Thymus (tissue), 11 donors: Measurements from ENCODE around the gene SORBS1. TPM values are rescaled to one million over a fixed set of nuclear protein-coding genes. Genes with fewer than 3 reads are reported as not detected.

ENCODE experiments used
- DNase-seq, 9 donors: peaks; one replicate each; pipeline ENCODE4 v3.0.0-alpha.2; 2013; ENCODE audit warnings: low spot score in 9 of 9, low read depth in 6 of 9, missing footprints in 1 of 9
- H3K27ac ChIP-seq, 2 donors: one replicate each; pipeline ENCODE4 v1.5.1; 2013; ENCODE audit warnings: control low read depth in 1 of 2, low read depth in 1 of 2, low read length in 1 of 2, mild to moderate bottlenecking in 1 of 2, moderate library complexity in 1 of 2
- H3K27me3 ChIP-seq, 2 donors: one replicate each; pipeline ENCODE4 v1.5.1; 2013; ENCODE audit warnings: low read length in 1 of 2; ENCODE audit not compliant: control insufficient read depth in 2 of 2, insufficient read depth in 1 of 2
- H3K36me3 ChIP-seq, 2 donors: one replicate each; pipeline ENCODE4 v1.5.1; 2013; ENCODE audit warnings: low read length in 1 of 2, mild to moderate bottlenecking in 1 of 2, moderate library complexity in 1 of 2; ENCODE audit not compliant: control insufficient read depth in 2 of 2, insufficient read depth in 2 of 2
- H3K4me1 ChIP-seq, 2 donors: one replicate each; pipeline ENCODE4 v1.5.1; 2013; ENCODE audit warnings: low read length in 2 of 2; ENCODE audit not compliant: control insufficient read depth in 2 of 2, insufficient read depth in 2 of 2
- H3K4me3 ChIP-seq, 2 donors: one replicate each; pipeline ENCODE4 v1.5.1; 2013; ENCODE audit warnings: low read length in 2 of 2, control low read depth in 1 of 2, mild to moderate bottlenecking in 1 of 2
- H3K9me3 ChIP-seq, 2 donors: one replicate each; pipeline ENCODE4 v1.5.1; 2013; ENCODE audit warnings: low read length in 1 of 2, mild to moderate bottlenecking in 1 of 2; ENCODE audit not compliant: control insufficient read depth in 2 of 2, insufficient read depth in 1 of 2
- WGBS: extraction: QIAGEN DNeasy Blood & Tissue Kit; methylation state at CpG from one replicate; pipeline ENCODE4 v1.1.7; 2013; 5-methylcytosine and 5-hydroxymethylcytosine counted together
- polyA plus RNA-seq: library from polyadenylated mRNA; stranded (reverse); fragments of 200-250 nt; gene quantifications from one replicate; pipeline ENCODE4 v1.2.3, GENCODE V29; 2013
- total RNA-seq: library from RNA; stranded (reverse); fragments of 120-200 nt; gene quantifications from one replicate; pipeline ENCODE4 v1.2.4, GENCODE V29; 2013
- donor health status: healthy.

Gene SORBS1
- total and polyA plus RNA-seq, 2 donors = 1.9 to 25.3 TPM

GRCh38 chr10:95559471-95559870 lies 1.7 kb downstream of the SORBS1 start:
- peaks cover 2 to 6% of the 10 kb centered on the region in 2 donors for H3K4me1 ChIP-seq
- WGBS = 84% methylated on average over 4 of the region's 4 CpGs
- DNase-seq = no peak
- H3K9me3 ChIP-seq = no peaks in the 10 kb centered on the region
- no peak overlapping the region for H3K27ac ChIP-seq
- H3K4me3 ChIP-seq = no peak overlapping the region
- peaks cover 22 to 47% of the 10 kb centered on the region in 2 donors for H3K27me3 ChIP-seq
- no peaks in the 10 kb centered on the region for H3K36me3 ChIP-seq

GRCh38 chr10:95558593-95559320 lies 2.4 kb downstream of the SORBS1 start:
- Histone ChIP-seq H3K27ac (no peak overlapping the region), H3K4me1 (peaks cover 2 to 6% of the 10 kb centered on the region in 2 donors), H3K4me3 (no peak overlapping the region), H3K27me3 (peaks cover 22 to 47% of the 10 kb centered on the region in 2 donors), H3K36me3 (no peaks in the 10 kb centered on the region), H3K9me3 (no peaks in the 10 kb centered on the region)
- 89% methylated on average over 1 of the region's 1 CpG for WGBS
- DNase-seq = no peak

- Histone ChIP-seq H3K4me3 (no peak overlapping the region), H3K36me3 (no peaks in the 10 kb centered on the region), H3K27me3 (peaks cover 22 to 45% of the 10 kb centered on the region in 2 donors), H3K27ac (no peak overlapping the region), H3K4me1 (peaks cover 2 to 6% of the 10 kb centered on the region in 2 donors), H3K9me3 (no peaks in the 10 kb centered on the region)
- DNase-seq = no peak
- WGBS = 82% methylated on average over 8 of the region's 8 CpGs
These were observed 4.0 kb downstream of the SORBS1 start for GRCh38 chr10:95556994-95557767.

GRCh38 chr10:95553674-95554073 lies 7.5 kb downstream of the SORBS1 start:
- 98% methylated on average over 4 of the region's 4 CpGs for WGBS
- Histone ChIP-seq H3K36me3 (no peaks in the 10 kb centered on the region), H3K27ac (no peak overlapping the region), H3K9me3 (no peaks in the 10 kb centered on the region), H3K4me3 (no peak overlapping the region), H3K27me3 (peaks cover 0 to 12% of the 10 kb centered on the region in 2 donors), H3K4me1 (no peaks in the 10 kb centered on the region)
- no peak for DNase-seq

- Histone ChIP-seq H3K4me3 (no peak overlapping the region), H3K4me1 (no peaks in the 10 kb centered on the region), H3K9me3 (no peaks in the 10 kb centered on the region), H3K27me3 (peaks cover 0 to 5% of the 10 kb centered on the region in 2 donors), H3K27ac (no peak overlapping the region), H3K36me3 (no peaks in the 10 kb centered on the region)
- 98% methylated on average over 5 of the region's 5 CpGs for WGBS
- DNase-seq = no peak
These were observed 8.4 kb downstream of the SORBS1 start for GRCh38 chr10:95552679-95553342.

- Histone ChIP-seq H3K4me1 (no peaks in the 10 kb centered on the region), H3K9me3 (no peaks in the 10 kb centered on the region), H3K27me3 (no peaks in the 10 kb centered on the region), H3K4me3 (no peak overlapping the region), H3K36me3 (no peaks in the 10 kb centered on the region), H3K27ac (no peak overlapping the region)
- WGBS = 96% methylated on average over 10 of the region's 10 CpGs
- no peak for DNase-seq
These were observed 11.0 kb downstream of the SORBS1 start for GRCh38 chr10:95550073-95550672.

GRCh38 chr10:95547791-95548435 lies 13.3 kb downstream of the SORBS1 start:
- Histone ChIP-seq H3K36me3 (no peaks in the 10 kb centered on the region), H3K9me3 (no peaks in the 10 kb centered on the region), H3K4me3 (no peak overlapping the region), H3K4me1 (no peaks in the 10 kb centered on the region), H3K27me3 (no peaks in the 10 kb centered on the region), H3K27ac (no peak overlapping the region)
- DNase-seq = no peak
- WGBS = 99% methylated on average over 3 of the region's 3 CpGs

GRCh38 chr10:95547197-95547596 lies 14.0 kb downstream of the SORBS1 start:
- Histone ChIP-seq H3K4me3 (no peak overlapping the region), H3K36me3 (no peaks in the 10 kb centered on the region), H3K27me3 (no peaks in the 10 kb centered on the region), H3K9me3 (no peaks in the 10 kb centered on the region), H3K4me1 (no peaks in the 10 kb centered on the region), H3K27ac (no peak overlapping the region)
- WGBS = 96% methylated on average over 3 of the region's 3 CpGs
- DNase-seq = no peak
